H1 (cell line): Measurements from ENCODE around the gene GET3. TPM values are rescaled to one million over a fixed set of nuclear protein-coding genes. Genes with fewer than 3 reads are reported as not detected.

Source experiments
- ATF2 ChIP-seq: IDR thresholded peaks from 2 replicates; pipeline ENCODE4 v1.6.1; 2012; ENCODE audit warnings: low read length, inconsistent platforms
- BACH1 ChIP-seq: IDR thresholded peaks from 2 replicates; pipeline ENCODE4 v1.6.1; 2012; ENCODE audit warnings: low read length, improper control_type of control experiment
- CBX8 ChIP-seq: fragments of 300-800, 300-1000 bp; sonication (generic); IDR thresholded peaks from 2 replicates; pipeline ENCODE4 v1.7.1; 2016; ENCODE audit warnings: low read depth, low read length, borderline replicate concordance
- EGR1 ChIP-seq: IDR thresholded peaks from 2 replicates; pipeline ENCODE4 v1.6.1; 2011; ENCODE audit warnings: low read depth, low read length, borderline replicate concordance
- JUN ChIP-seq: IDR thresholded peaks from 2 replicates; pipeline ENCODE4 v1.6.1; 2011; ENCODE audit warnings: low read depth, mild to moderate bottlenecking, improper control_type of control experiment, low read length
- RAD21 ChIP-seq, 2 experiments: IDR thresholded peaks in 1 of 2; conservative IDR thresholded peaks in 1 of 2; 2 replicates each; pipeline ENCODE4 v1.6.1; 2011; ENCODE audit warnings: low read depth in 2 of 2, low read length in 2 of 2, improper control_type of control experiment in 1 of 2, inconsistent platforms in 1 of 2, mild to moderate bottlenecking in 1 of 2, moderate library complexity in 1 of 2
- RNF2 ChIP-seq: fragments of 200-900, 300-1000 bp; sonication (generic); IDR thresholded peaks from 2 replicates; pipeline ENCODE4 v1.7.1; 2016; ENCODE audit warnings: borderline replicate concordance, low read depth, mild to moderate bottlenecking, antibody characterized with exemption, low read length; ENCODE audit not compliant: poor library complexity, severe bottlenecking; ENCODE audit errors: missing control alignments
- SIX5 ChIP-seq: IDR thresholded peaks from 2 replicates; pipeline ENCODE4 v1.6.1; 2011; ENCODE audit warnings: mild to moderate bottlenecking, low read depth, low read length
- SP2 ChIP-seq: IDR thresholded peaks from 2 replicates; pipeline ENCODE4 v1.6.1; 2012; ENCODE audit warnings: mild to moderate bottlenecking, low read length, inconsistent platforms
- SRF ChIP-seq: IDR thresholded peaks from 2 replicates; pipeline ENCODE4 v1.6.1; 2011; ENCODE audit warnings: mild to moderate bottlenecking, low read depth, low read length, moderate library complexity
- TAF1 ChIP-seq: IDR thresholded peaks from 2 replicates; pipeline ENCODE4 v1.6.1; 2011; ENCODE audit warnings: mild to moderate bottlenecking, low read depth, low read length
- ZNF274 ChIP-seq: IDR thresholded peaks from 2 replicates; pipeline ENCODE4 v1.7.0; 2012; ENCODE audit warnings: low read length, borderline replicate concordance; ENCODE audit errors: extremely low read depth
- polyA plus RNA-seq, 7 experiments: library from polyadenylated mRNA; depleted of rRNA in 3 of 7; stranded (reverse) in 5 of 7; unstranded in 2 of 7; fragments of >200 nt in 5 of 7; fragments of 200-250 nt in 2 of 7; gene quantifications; 1 replicate in 5 of 7; 2 replicates in 1 of 7; 4 replicates in 1 of 7; pipeline versions ENCODE4 v1.2.1 to v1.2.3, GENCODE V29; 2011 to 2013; ENCODE audit warnings: missing spikeins in 2 of 7, mixed read lengths in 2 of 7
- total RNA-seq: library from RNA; stranded (reverse); fragmentation: NEBNext Ultra II Directional; extraction: Animal tissue kit (Norgen Biotek cat#: 25700); gene quantifications from 2 replicates; pipeline ENCODE4 v1.2.1, GENCODE V29; 2021

Gene GET3
- total and polyA plus RNA-seq, 2 of the 8 experiments (the other 6 are each of a cell fraction or from before 2014, with no cell fraction given) = 105 to 297 TPM

DNA sequence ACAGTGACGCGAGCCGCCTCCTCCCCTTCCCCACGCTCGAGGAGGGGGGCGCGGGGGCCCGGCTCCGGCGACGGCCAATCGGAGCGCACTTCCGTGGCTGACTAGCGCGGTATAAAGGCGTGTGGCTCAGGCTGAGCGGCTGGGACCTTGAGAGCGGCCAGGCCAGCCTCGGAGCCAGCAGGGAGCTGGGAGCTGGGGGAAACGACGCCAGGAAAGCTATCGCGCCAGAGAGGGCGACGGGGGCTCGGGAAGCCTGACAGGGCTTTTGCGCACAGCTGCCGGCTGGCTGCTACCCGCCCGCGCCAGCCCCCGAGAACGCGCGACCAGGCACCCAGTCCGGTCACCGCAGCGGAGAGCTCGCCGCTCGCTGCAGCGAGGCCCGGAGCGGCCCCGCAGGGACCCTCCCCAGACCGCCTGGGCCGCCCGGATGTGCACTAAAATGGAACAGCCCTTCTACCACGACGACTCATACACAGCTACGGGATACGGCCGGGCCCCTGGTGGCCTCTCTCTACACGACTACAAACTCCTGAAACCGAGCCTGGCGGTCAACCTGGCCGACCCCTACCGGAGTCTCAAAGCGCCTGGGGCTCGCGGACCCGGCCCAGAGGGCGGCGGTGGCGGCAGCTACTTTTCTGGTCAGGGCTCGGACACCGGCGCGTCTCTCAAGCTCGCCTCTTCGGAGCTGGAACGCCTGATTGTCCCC is 54.2 kb downstream of the GET3 start, which contains the start of gene JUNB (continued):
- no peak for TF ChIP-seq JUN
- no peak for TF ChIP-seq SP2
- no peak; a peak in 1 of 4 replicates for TF ChIP-seq RAD21 (IDR thresholded peaks at IDR 0.05 in 1 of 2, conservative IDR thresholded peaks at IDR 0.05 in 1 of 2; ENCODE audit: low read depth in 2 of 2, low read length in 2 of 2)
- TF ChIP-seq BACH1 = no peak
- peak; percentile 93 for TF ChIP-seq TAF1
- no peak for TF ChIP-seq ATF2
- no peak for TF ChIP-seq SIX5
- TF ChIP-seq CBX8 = no peak
- TF ChIP-seq ZNF274 = no peak
- no peak for TF ChIP-seq RNF2
- TF ChIP-seq EGR1 = no peak
- TF ChIP-seq SRF = no peak
